KG1 (cell line): Measurements from ENCODE around the gene CAMTA1.

Experiments
- DNase-seq: peaks from one replicate; lab custom pipeline; 2025; lab: John Stamatoyannopoulos, UW

The CAMTA1 gene

DNA sequence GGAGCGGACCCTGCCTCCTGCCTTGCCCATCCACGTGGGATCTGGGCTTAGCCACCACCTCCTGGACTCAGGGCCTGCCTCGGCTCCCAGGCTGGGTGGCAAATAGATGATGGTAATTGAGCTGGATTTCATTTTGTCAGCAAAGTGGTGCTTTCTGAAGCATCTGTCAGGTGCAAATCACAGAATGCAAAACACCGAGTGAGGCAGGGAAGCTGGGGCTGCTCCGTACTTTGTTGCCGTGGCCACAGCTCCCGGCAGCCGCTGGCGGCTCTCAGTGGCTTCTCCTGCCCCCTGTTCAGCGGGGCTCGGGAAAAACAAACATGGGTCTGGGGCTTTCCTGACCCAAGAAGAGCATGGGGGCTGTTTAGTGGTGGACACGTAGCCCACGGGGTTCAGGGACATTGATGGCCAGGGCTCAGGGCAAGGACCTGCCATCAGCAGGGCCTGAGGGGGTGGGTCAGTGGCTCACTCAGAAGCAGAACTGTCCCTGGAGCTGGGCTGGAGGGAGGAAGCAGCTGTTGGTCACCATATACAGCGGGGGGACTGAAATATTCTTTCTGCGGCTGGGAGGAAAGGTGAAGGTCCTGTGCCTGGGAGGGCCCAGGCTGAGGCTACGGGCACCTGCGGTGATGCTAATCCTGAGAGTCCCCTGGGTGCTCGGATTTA is 855.8 kb downstream of the CAMTA1 start:
- DNase-seq = no peak

DNA sequence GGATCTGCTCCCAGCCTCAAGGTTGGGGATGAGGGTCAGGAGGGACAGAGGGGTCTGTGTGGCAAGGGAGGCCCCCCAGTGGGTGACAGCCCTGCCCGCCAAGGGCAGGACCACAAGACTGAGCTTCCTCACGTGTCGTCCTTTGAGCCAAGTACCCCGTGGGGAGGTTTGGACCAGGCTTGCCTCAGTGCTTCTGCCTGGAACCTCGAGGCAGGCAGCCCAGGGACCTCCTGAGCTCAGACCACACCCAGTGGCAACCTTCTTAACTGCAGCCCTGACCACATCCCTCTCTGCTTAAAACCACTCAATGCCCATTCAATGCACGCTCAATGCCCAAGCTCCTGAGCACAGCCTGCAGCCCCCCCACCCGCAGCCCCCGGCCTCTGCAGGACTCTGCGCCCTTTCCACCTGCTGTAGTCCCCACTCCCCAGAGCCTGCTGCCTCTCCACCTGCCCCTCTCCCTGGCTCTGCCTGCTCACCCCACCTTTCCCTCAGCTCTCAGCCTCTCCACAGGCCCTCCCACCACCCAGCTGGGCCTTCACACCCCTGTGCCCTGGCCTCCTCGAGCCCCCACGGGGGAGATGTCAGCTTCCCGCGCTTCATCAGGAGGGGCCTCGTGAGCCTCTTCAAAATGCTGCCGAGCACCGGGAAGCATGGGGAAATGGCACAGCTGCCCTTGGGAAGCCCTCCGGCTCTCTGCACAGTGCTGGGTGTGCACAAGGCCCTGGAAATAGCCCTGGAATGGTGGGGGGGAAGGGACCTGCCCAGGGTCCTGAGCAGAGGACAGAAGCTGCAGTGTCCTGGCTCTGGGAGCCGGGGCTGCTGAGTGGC is 856.5 kb downstream of the CAMTA1 start:
- no peak for DNase-seq

DNA sequence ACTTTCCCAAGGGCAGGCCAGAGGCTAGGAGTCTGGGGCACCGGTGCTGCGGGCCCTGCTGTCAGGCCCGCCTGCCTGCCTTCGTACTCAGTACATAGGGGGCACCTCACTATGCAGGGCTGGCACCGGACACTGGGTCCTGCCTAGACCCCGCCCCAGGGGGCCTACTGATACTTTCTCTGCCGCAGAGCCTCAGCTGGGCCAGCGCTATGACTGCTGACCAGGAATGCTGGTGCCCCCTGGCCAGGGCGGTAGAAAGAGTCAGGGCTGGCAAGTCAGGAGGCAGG is 857.1 kb downstream of the CAMTA1 start:
- DNase-seq = no peak

DNA sequence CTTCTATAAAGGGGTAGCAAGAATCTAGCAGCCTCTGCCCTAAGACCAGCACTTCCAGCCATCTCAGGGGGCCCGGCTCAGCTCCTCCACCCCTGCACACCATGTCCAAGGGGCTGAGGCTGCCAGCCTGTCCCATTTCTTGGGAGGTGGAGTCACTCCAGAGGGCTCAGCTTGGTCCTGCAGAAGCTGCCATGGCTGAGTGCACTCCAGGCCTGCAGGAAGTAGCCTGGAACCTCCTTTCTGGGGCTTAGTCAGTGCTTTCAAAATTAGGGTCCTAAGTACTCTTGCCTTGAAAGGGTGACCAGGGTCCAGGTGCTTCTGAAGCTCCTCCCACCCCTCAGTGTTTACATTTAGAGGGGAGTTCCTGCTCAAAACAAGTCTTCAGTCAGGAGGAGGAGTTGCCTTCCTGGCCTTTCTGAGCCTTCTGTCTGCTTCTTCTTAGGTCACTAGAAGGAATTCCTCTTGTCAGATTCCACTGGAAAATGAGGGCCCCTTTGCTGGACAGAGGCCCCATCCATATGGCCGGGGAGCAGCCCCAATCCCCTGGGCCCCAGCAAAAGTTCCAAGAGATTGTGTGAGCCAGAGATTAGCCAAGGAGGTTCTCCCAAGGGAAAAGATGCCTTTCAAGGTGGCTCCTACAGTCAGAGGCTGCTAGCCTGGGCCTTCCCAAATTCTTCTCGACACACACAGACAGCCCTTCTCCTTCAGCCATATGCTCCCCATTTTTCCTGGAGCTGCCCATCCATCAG is 857.7 kb downstream of the CAMTA1 start:
- no peak for DNase-seq

DNA sequence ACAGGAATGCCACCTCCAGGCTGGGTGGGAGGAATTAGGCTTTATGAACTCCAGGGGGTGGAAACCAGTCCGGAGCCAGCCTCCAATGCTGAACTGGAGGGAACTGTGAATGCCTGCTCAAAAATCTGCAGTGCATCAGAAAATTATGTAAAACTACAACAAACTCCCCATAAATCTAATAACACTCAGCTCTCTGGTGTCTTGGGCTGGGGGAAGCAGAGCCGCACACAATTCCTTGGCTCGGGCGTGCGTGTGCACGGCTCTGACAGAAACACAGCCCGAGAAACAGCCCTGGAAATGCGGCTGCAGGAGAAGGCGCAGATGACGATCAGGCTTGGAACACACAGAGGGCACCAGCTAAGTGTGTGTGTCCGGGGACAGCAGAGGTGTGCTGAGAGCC is 858.3 kb downstream of the CAMTA1 start:
- DNase-seq = no peak

DNA sequence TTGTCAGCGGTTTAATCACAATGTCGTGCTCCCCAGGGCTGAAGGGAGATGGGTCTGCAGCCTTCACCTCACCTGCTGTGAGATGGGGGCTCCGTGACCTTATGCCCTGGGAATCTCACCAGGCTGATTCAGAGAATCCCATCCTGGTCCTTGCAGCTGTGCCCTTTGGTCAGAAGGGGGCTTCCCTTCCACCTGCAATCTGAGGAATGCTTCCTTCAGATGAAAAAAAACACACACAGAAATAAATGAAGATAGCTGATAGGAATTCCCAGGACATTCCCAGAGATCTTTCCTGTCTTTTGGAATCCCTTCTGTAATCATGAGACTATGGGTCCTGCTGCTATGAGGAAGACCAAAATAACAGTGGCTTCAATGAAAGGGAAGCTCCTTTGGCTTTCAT is 858.8 kb downstream of the CAMTA1 start:
- DNase-seq = no peak

DNA sequence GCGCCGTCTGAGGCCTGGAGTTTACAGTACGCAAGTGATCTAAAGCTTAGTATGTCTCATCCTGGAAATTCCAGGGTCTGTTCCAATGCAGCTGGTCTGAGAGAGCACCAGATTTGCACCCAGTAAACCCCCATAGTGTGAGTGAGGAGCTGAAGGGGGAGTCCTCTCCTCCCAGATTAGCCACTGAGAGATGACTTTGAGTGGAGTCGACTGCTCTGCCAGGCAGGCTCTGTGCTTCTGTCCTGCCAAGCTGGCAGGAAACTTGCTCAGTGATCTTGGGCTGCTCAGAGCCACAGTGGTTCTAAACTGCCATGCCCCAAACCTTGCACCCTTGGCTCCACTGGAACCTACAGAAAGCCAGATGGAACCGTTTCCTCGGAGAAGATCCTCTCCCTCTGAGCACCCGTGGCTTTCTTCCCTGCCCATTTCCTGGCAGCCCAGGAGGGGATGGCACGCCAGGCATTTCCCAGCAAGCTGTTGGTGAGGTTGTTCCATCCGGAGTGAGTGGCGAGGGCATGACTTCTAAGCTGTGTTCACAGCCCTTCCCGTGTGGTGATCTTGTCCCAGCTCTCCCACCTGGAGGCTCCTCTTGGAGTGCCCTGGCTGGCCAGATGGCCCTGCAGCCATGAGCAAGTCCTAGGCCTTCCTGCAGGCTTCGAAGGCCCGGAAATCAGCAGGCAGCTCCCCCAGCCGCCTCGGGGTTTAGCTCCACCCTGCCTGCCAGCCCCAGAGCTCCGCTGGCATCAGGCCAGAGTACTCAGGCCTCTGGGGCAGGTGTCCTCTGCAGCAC is 859.9 kb downstream of the CAMTA1 start:
- no peak for DNase-seq

DNA sequence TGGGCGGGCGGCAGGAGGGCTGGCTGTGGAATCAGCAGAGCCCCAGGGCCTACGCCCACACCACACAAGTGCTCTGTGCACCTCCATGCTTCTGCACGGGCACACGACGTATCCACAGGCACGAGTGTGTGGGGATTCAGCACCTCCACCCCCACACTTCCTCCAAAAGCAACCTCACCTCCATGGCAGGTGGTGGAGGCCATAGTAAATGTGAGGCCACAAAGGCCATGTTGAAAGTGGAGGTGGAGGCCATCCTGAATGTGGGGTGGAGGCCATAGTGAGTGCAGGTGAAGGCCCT is 860.4 kb downstream of the CAMTA1 start:
- no peak for DNase-seq

DNA sequence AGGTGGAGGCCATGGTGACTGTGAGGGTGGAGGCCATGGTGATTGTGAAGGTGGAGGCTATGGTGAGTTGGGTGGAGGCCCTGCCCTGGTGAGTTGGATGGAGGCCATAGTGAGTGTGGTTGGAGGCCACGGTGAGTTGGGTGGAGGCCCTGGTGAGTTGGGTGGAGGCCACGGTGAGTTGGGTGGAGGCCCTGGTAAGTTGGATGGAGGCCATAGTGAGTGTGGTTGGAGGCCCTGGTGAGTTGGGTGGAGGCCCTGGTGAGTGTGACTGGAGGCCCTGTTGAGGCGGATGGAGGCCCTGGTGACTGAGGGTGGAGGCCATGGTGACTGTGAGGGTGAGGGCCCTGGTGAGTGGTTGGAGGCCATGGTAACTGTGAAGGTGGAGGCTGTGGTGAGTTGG is 860.9 kb downstream of the CAMTA1 start:
- DNase-seq = no peak

DNA sequence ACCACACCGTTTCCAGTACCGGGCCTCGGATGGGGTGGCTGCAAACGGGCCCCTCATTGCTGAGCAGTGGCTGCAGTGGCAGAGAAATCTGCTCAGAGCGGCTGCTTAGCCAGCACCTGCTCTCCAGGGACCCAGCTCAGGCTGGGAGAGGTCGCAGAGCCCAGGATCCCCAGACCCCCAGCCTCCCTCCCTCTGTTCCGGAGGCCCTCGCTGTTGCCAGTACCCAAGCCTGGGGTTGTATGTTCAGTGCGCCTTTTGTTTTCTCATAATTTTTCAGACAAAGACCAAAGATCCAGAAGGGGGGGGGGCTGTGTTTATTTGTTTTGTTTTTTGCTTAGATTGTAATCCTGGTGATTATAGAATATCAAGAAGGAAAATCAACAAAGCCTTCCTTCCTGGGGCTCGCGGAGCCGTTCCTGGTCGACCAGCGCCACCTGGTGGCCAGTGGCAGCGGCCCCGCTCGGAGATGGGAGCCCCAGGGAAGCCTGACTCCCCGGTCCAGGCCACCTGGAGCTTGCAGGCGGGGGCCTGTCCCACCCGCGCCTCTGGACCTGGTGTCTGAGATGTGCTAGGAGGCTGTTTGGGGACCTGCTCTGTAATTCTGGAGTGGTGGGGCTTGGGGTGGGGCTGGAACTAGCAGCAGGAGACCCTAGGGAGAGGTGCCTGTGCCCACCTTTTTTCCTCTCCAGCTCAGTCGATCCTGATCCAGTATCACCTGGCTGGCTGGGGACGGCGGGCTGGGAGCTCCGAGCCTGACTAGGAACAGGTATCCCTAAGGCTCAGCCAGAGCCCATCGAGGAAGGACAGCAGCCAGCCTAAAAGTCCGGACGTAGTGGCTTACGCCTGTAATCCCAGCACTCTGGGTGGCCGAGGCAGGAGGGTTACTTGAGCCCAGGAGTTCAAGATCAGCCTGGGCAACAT is 862.0 kb downstream of the CAMTA1 start:
- DNase-seq = peak; percentile 27

DNA sequence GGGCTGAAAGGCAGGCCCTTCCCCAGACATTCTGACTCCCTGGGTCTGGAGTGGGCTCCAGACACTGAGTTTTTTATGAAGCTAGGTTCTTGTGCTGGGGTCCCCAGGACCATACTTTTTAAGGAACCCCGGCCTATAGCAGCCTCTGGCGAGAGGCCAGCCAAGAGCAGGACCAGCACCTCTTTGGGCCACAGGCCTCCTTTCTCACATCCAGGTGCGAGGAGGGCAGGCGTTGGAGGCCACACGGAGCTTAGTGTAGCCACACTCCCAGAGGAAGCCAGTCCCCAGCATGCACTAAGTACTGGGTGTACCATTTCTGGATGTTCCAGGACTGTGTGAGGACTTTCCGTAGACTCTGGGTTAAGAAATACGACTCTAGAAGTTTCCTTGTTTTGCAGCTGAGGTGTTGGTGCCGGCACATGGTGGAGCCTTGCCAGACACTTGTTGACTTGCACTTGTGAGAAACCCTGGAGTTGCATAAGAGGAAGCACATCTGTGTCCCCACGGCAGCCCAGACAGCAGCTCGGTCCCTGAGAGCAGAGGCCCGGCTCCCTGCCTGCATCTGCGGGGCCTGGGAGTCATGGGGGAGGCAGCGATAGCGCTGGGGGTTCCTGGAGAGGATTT is 863.6 kb downstream of the CAMTA1 start:
- DNase-seq = peak; percentile 36

DNA sequence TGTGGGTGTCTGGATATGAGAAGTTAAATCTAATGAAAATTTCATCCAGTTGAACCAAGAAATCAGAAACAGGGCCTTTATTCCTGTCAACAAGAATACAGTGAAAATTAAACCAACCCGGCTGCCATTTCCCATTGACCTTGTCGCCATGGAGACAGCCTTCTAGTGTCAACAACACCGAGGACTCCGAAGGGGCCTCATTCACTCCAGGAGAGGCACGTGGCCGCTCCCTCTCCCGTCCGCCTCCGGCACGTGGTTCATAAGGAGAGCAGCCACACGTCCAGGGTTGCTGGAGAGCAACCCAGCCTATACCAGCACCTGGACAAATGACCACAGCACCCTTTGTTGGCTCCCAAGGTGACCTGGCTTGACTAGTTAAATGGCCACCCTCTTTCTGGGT is 865.5 kb downstream of the CAMTA1 start:
- DNase-seq = no peak

DNA sequence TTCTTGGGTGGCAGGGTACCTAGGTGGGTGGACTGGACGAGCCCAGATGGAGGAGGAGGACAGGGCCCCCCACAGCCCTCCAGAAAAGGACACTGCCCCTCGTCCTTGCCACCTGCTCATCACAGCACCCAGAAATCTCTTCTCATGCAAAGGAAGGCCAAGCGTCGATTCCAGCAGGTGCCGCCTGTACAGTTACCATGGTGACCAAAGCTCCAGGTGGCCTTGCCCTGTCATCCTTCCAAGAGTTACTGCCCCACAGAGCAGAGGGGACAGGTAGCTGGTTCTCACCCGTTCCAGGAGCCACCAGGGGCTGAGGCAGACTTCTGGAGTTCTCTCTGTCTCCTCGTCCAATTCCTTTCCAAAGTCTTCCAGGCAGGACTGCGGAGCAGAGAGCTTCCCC is 865.9 kb downstream of the CAMTA1 start:
- DNase-seq = no peak

DNA sequence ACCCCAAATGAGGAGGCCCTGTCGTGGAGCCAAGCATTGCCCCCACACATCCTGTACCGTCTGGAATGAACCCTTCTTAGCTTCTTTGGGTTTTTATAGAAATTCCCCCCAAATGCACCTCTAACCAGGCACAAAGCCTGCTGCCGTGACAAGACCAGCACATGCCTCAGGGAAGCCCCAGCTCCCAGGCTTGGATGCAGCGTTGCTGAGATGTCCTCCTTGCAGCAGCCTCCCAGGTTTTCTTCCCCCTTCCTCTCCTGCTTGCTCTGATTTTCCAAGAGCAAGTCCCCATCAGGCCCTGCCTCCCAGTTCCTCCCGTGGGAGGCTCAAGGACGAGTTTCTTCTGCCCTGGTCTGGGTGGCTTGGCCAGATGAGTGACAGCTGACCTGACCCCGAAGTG is 866.8 kb downstream of the CAMTA1 start:
- no peak for DNase-seq

DNA sequence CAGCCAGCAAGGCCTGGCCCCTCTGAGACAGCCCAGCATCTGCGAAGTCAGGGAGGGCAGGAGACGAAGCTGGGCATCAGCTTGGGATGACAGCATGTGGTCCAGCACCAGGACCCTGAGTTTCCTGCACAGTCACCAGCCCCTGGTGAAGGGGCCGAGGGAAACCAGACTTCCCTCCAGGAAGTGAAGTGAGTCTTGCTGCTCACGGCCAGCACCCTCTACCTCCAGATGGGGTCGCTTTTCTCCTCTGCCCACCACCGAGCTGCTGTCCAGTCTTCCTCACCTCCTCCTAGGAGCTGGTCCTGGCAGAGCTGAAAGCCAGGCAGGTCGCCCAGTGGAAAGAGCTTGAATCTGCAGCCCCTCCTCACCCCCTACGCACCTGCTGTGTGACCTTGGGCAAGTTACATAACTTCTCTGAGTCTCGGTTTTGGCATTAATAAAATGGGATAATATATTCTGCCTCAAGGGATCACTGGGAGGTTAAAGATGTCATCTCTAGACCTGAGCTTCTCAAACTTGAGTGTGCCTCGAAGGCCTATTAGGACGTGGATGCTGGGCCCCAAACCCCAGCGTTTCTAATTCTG is 867.4 kb downstream of the CAMTA1 start:
- DNase-seq = no peak

DNA sequence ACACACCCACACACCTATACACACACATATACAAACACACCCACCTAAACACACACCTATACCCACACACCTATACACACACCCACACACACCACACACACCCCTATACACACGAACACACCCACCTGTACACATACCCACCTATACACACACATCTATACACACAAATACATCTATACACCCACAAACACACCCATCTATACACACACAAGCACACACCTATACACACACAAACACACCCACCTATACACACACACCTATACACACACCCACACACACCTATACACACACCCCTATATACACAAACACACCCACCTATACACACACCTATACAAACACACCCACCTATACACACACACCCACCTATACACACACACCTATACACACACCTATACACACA is 869.5 kb downstream of the CAMTA1 start:
- no peak for DNase-seq

DNA sequence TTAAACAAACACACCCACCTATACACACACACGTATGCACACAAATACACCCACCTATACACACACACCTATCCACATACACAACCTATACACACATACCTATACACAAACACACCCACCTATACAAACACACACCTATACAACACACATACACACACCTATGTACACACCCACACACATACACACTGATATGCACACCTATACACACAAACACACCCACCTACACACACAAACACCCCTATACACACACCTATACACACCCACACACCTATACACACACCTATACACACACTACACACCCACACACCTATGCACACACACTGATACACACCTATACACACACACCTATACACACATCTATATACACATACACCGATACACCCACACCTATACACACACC is 870.1 kb downstream of the CAMTA1 start:
- no peak for DNase-seq

DNA sequence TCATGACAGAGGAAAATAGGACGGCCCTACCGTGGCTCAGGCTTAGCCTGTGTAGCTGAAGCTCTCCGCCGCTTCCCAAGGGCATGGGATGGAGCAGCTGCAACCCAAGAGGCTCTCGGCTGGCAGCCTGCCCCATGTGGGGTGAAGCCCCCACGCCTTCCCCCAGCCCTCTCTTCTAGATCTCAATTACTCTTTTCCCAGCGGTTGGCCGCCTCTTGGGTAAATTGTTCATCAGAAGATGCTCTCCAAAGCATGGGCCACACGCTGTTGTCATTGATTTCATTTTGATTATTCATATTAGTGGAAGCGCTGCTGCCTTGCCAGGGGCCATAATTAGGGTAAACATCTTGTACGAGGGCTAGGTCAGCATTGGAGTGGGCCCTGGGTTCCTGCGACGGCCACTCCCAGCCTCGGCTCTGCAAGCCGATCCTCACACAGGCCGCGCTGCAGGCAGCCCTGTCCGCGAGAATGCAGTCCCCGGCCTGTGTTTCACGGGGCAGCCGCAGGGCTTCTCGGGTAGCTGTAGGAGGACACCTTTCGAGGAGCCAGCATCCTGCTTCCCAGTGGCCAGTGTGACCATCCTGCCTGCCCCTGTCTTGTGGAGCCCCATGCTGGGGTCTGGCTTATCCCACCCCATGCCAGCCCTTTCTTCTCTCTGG is 871.4 kb downstream of the CAMTA1 start:
- DNase-seq = no peak

DNA sequence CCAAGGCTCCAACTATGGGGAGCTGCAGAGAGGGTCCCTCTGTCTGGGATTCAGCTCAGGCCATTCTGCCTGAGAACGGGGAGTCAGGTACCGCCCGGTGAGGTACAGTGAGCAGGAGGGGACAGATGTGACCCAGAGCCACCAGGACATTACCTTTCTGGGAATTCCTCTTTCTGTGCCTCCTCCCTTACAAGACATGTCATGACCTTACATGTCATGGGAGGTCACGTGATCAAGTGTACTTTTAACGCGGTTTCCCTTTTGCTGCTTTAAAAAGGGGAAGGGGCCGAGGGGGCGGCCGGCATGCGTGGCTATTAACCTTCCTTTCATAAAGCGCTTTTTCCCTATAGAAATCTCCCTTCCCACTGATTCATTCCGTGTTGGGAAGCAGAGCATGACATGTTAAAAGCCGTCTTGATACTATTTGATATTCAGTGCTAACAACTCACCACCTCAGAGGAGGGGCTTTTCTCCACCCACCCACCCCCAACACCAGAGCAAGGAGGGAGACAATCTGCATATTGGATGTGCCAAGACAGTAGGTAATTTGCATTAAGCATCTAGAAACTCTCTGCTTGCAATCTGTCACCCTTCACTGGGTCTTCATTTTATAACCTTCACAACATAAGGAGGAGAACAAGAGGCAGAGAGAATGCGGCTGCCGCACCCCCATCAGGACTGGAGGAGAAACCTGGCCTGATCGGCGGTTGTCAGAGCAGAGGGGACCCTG is 872.2 kb downstream of the CAMTA1 start:
- DNase-seq = no peak

DNA sequence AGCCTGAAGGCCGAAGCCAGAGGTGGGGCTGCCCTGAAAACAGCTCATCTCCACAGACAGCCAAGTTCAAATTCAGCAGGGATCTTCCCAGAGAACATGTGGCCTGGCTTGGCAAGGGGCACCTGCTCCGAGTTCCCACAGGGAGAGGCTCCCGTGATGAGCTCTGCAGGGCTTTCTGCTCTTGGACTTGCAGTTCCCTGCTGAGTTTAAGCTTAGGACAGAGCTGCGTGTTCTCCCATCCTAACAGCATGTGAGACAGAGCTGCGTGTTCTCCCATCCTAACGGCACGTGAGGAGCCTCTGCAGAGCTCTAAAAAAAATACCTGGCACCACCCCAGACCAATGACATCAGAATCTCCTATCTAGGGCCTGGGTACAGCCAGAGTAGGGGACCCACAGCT is 872.8 kb downstream of the CAMTA1 start:
- DNase-seq = no peak
